ENCODE results near the gene DAPK1.
"Not testable (repeated sequence)": the region's sequence is repeated elsewhere in the genome, so short reads cannot be mapped to it uniquely, and the experiment has no call there.

DAPK1 gene

DNA sequence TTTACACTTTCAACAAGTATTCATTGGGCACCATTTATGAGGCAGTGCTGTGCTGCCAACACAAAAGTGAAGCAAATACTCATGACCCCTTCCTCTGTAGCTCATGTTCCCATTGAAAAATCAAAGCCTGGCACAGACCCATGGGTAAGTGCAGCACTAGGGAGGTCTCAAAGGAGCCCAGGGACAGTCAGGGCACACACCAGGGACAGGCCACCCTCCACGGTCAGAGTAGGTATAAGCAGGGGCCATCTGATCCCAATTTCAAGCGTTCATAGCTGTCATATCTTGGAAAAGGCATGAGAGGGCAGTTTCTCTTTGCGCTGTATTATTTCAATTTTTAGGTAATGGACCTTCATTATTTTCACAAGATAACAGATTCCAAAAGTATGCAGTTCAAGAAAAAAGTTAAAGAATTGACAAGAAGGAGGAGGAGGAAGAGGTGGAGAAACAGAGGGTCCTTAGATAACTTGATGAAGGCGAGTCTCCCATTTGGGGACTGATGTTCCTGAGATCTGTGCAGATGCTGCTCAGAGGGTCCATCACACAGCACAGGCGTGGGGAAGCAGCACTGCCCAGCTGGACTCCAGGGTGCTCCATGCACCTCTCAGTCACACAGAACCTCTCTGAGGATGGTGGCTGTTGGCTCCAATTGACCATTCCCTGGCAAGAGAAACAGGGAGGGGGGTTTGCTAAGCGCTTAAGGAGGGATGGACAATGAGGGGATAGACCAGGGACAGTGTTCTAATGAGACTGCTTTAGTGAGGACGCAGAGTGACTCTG lies 235.8 kb downstream of the DAPK1 start:
- Histone ChIP-seq H3K9me3 (replicated peaks in 1 of 11) (peaks cover 0 to 5% (median 0%) of the 10 kb centered on the region in 11 experiments; a peak in 2 of 22 replicates), H3K4me2 (peak overlapping the region in 6 of 11 experiments; percentile 5 to 77 (median 44); a peak in 8 of 22 replicates), H3K27ac (peak overlapping the region in 3 of 11 experiments; percentile 41 to 80 (median 72); a peak in 4 of 22 replicates), H3K27me3 (no peaks in the 10 kb centered on the region), H3K36me3 (no peaks in the 10 kb centered on the region), H4K20me1 (no peaks in the 10 kb centered on the region), H3K4me3 (no peak overlapping the region), H3K9ac (no peak overlapping the region), H3K4me1 (peaks cover 0 to 64% (median 2%) of the 10 kb centered on the region in 10 experiments; a peak in 8 of 20 replicates)
- no peak for TF ChIP-seq Cebpa-rat (IDR thresholded peaks at IDR 0.05)

DNA sequence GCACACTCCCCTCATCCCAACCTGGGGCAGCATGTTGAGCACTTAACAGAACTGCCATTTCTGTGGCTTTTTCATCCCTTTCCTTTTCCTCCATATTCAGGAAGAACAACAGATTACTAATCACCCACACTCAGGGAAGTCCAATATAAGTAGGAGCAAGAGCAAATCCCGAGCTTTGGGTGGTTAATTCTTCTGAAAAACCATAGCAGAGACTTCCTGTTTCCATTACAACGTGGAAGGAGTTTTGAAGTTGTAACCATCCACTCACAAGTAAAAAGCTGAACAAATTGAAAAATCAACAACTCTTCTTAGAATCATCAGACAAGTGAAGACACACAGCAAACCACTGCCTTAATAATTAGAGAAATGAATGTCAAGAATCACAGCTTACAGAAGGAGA lies 236.4 kb downstream of the DAPK1 start:
- no peaks in the 10 kb centered on the region for H4K20me1 ChIP-seq
- no peak for TF ChIP-seq Cebpa-rat (IDR thresholded peaks at IDR 0.05)

GRCh38 chr9:87739546-87739945 lies 241.9 kb downstream of the DAPK1 start:
- Histone ChIP-seq H3K27me3 (no peaks in the 10 kb centered on the region), H3K4me1 (peaks cover 0 to 46% (median 0%) of the 10 kb centered on the region in 10 experiments; a peak in 6 of 20 replicates), H3K9ac (no peak overlapping the region), H3K4me3 (no peak overlapping the region), H3K36me3 (no peaks in the 10 kb centered on the region), H3K9me3 (replicated peaks in 1 of 11) (peaks cover 0 to 22% (median 11%) of the 10 kb centered on the region in 11 experiments; a peak in 16 of 22 replicates), H4K20me1 (no peaks in the 10 kb centered on the region), H3K4me2 (0 out of 22 replicates have a peak overlapping the region, but pooled peaks of 1 of the 11 experiments have one; percentile 14), H3K27ac (no peak overlapping the region)
- TF ChIP-seq Cebpa-rat (IDR thresholded peaks at IDR 0.05): no peak

More for the DNA sequence above, 236.4 kb downstream of the DAPK1 start:
- no peaks in the 10 kb centered on the region for H3K27me3 ChIP-seq
- no peak overlapping the region for H3K4me3 ChIP-seq
- peaks cover 0 to 57% (median 2%) of the 10 kb centered on the region in 10 experiments; a peak in 8 of 20 replicates for H3K4me1 ChIP-seq
- H3K9me3 ChIP-seq (replicated peaks in 1 of 11): peaks cover 0 to 5% (median 0%) of the 10 kb centered on the region in 11 experiments; a peak in 2 of 22 replicates
- peak overlapping the region in 3 of 11 experiments; percentile 41 to 80 (median 72); a peak in 5 of 22 replicates for H3K27ac ChIP-seq
- H3K36me3 ChIP-seq: no peaks in the 10 kb centered on the region
- H3K4me2 ChIP-seq: peak overlapping the region in 6 of 11 experiments; percentile 5 to 77 (median 44); a peak in 8 of 22 replicates
- peak overlapping the region in 1 of 11 experiments; percentile 64; a peak in 1 of 22 replicates for H3K9ac ChIP-seq

GRCh38 chr9:87740209-87740608 lies 242.5 kb downstream of the DAPK1 start:
- Histone ChIP-seq H3K36me3 (no peaks in the 10 kb centered on the region), H3K9ac (no peak overlapping the region), H3K27me3 (no peaks in the 10 kb centered on the region), H3K4me1 (peaks cover 0 to 40% (median 0%) of the 10 kb centered on the region in 10 experiments; a peak in 6 of 20 replicates), H3K4me2 (peak overlapping the region in 3 of 11 experiments; percentile 9 to 32 (median 11); a peak in 4 of 22 replicates), H3K4me3 (no peak overlapping the region), H4K20me1 (no peaks in the 10 kb centered on the region), H3K27ac (no peak overlapping the region), H3K9me3 (replicated peaks in 1 of 11) (peaks cover 0 to 21% (median 11%) of the 10 kb centered on the region in 11 experiments; a peak in 16 of 22 replicates)
- TF ChIP-seq Cebpa-rat (IDR thresholded peaks at IDR 0.05): no peak

DNA sequence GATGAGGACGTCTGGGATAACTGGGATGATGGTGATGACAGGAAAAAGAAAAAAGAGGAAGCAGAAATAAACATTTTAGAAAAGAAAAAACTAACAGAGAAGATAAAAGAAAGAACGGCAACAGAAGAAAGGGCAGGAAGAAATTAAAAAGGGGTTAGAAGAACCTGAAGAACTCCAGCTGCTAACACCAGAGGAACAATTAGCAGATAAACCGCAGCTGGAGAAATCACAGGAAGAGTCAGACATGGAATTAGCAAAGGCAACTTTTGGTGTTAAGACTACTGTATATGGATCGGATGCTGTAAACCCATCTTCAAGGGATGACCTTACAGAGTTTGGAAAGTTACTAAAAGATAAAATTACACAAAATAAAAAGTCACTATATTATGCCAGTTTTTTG lies 243.7 kb downstream of the DAPK1 start:
- Histone ChIP-seq H3K36me3 (no peaks in the 10 kb centered on the region), H3K4me1 (peaks cover 0 to 38% (median 0%) of the 10 kb centered on the region in 10 experiments; a peak in 6 of 20 replicates), H3K27me3 (no peaks in the 10 kb centered on the region), H3K9me3 (replicated peaks in 1 of 11) (peaks cover 0 to 21% (median 11%) of the 10 kb centered on the region in 11 experiments; a peak in 16 of 22 replicates), H3K9ac (no peak overlapping the region), H3K27ac (no peak overlapping the region), H3K4me2 (peak overlapping the region in 3 of 11 experiments; percentile 4 to 43 (median 29); a peak in 4 of 22 replicates), H4K20me1 (no peaks in the 10 kb centered on the region), H3K4me3 (no peak overlapping the region)
- TF ChIP-seq Cebpa-rat (IDR thresholded peaks at IDR 0.05): no peak

- peaks cover 0 to 21% (median 11%) of the 10 kb centered on the region in 11 experiments; a peak in 16 of 22 replicates for H3K9me3 ChIP-seq (replicated peaks in 1 of 11)
- no peaks in the 10 kb centered on the region for H4K20me1 ChIP-seq
- H3K27ac ChIP-seq: no peak overlapping the region
- no peaks in the 10 kb centered on the region for H3K27me3 ChIP-seq
- peaks cover 0 to 38% (median 0%) of the 10 kb centered on the region in 10 experiments; a peak in 6 of 20 replicates for H3K4me1 ChIP-seq
- H3K9ac ChIP-seq: no peak overlapping the region
- H3K4me2 ChIP-seq: peak overlapping the region in 3 of 11 experiments; percentile 14 to 43 (median 30); a peak in 3 of 22 replicates
- no peaks in the 10 kb centered on the region for H3K36me3 ChIP-seq
- H3K4me3 ChIP-seq: no peak overlapping the region
- TF ChIP-seq Cebpa-rat (IDR thresholded peaks at IDR 0.05): no peak
These were observed 244.2 kb downstream of the DAPK1 start for GRCh38 chr9:87741891-87742290.

DNA sequence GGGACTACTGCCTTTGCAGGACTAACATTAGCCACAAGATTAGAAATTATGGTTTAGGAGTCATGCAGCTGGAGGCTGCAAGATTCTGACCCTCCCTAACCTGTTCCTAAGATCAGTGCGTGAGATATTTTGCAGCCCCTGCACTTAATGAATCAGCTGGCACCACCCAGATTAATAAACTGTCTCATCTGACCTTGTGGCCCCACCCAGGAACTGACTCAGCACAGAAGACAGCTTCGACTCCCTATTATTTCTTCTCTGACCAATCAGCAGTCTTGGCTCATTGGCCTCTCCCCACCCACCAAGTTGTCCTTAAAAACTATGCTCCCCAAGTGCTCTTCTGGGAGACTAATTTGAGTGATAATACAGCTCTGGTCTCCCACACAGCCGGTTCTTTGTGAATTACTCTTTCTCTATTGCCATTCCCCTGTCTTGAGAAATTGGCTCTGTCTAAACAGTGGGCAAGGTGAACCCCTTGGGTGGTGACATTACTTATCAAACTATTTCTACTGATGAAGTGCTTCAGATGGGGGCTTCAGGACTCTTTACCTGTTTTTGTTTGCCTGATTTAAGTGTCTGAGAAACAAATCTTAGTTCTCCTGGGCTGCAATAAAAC lies 245.3 kb downstream of the DAPK1 start:
- H3K9me3 ChIP-seq (replicated peaks in 1 of 11): peaks cover 0 to 21% (median 11%) of the 10 kb centered on the region in 11 experiments; a peak in 16 of 22 replicates
- no peak for TF ChIP-seq Cebpa-rat (IDR thresholded peaks at IDR 0.05)
- H4K20me1 ChIP-seq: no peaks in the 10 kb centered on the region
- H3K27ac ChIP-seq: no peak overlapping the region
- H3K9ac ChIP-seq: no peak overlapping the region
- H3K4me3 ChIP-seq: no peak overlapping the region
- H3K4me2 ChIP-seq: peak overlapping the region in 1 of 11 experiments; percentile 14; a peak in 1 of 22 replicates
- H3K36me3 ChIP-seq: no peaks in the 10 kb centered on the region
- H3K27me3 ChIP-seq: no peaks in the 10 kb centered on the region
- peaks cover 0 to 38% (median 0%) of the 10 kb centered on the region in 10 experiments; a peak in 6 of 20 replicates for H3K4me1 ChIP-seq

DNA sequence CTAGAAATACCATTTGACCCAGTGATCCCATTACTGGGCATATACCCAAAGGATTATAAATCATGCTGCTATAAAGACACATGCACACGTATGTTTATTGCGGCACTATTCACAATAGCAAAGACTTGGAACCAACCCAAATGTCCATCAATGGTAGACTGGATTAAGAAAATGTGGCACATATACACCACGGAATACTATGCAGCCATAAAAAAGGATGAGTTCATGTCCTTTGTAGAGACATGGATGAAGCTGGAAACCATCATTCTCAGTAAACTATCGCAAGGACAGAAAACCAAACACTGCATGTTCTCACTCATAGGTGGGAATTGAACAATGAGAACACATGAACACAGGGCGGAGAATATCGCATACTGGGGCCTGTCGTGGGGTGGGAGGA lies 246.6 kb downstream of the DAPK1 start:
- not testable (repeated sequence) for H3K27ac ChIP-seq, H3K4me3 ChIP-seq, H4K20me1 ChIP-seq, H3K27me3 ChIP-seq, H3K9ac ChIP-seq, H3K4me2 ChIP-seq, H3K36me3 ChIP-seq
- H3K9me3 ChIP-seq (replicated peaks in 1 of 11): peaks cover 0 to 21% (median 11%) of the 10 kb centered on the region in 11 experiments; a peak in 16 of 22 replicates
- H3K4me1 ChIP-seq: peaks cover 0 to 46% (median 0%) of the 10 kb centered on the region in 10 experiments; a peak in 6 of 20 replicates

DNA sequence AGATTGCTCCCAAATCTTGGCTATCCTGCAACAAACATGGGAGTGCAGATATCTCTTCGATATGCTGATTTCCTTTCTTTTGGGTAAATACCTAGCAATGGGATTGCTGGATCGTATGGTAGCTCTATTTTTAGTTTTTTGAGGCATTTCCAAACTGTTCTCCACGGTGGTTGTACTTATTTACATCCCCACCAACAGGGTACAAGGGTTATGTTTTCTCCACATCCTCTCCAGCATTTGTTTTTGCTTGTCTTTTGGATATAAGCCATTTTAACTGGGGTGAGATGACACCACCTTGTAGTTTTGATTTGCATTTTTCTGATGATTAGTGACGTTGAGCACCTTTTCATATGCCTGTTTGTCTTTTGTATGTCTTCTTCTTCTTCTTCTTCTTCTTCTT lies 248.5 kb downstream of the DAPK1 start:
- H3K4me1 ChIP-seq: peaks cover 0 to 36% (median 0%) of the 10 kb centered on the region in 10 experiments; a peak in 6 of 20 replicates
- no peak overlapping the region for H3K4me2 ChIP-seq
- no peak overlapping the region for H3K9ac ChIP-seq

More for the DNA sequence above, 248.5 kb downstream of the DAPK1 start:
- H3K9me3 ChIP-seq (replicated peaks in 1 of 11): peaks cover 0 to 21% (median 11%) of the 10 kb centered on the region in 11 experiments; a peak in 17 of 22 replicates
- H3K36me3 ChIP-seq: no peaks in the 10 kb centered on the region
- H3K27ac ChIP-seq: no peak overlapping the region
- no peaks in the 10 kb centered on the region for H3K27me3 ChIP-seq
- no peak overlapping the region for H3K4me3 ChIP-seq
- no peak for TF ChIP-seq Cebpa-rat (IDR thresholded peaks at IDR 0.05)
- no peaks in the 10 kb centered on the region for H4K20me1 ChIP-seq

Data from BLaER1 treated with 17β-estradiol and CSF1 and Interleukin-3, amounts not matched to agents 10 nM and 100 nM (cell line).